HL-60 (cell line): ENCODE measurements around the gene AKAP13.

Experiments used
- CTCF ChIP-seq: IDR thresholded peaks from one replicate; pipeline ENCODE4 v1.5.1; 2011; ENCODE audit warnings: low read length, control low read depth, inconsistent platforms; ENCODE audit not compliant: insufficient read depth
- GABPA ChIP-seq: IDR thresholded peaks from 2 replicates; pipeline ENCODE4 v1.6.1; 2012; ENCODE audit warnings: low read depth
- POLR2AphosphoS5 ChIP-seq: IDR thresholded peaks from 2 replicates; pipeline ENCODE4 v1.6.1; 2012; ENCODE audit warnings: low read depth

- TF ChIP-seq CTCF (no peak), POLR2AphosphoS5 (no peak), GABPA (no peak)
Measured at GRCh38 chr15:85389306-85389650, 8.9 kb downstream of the AKAP13 start.
